Heart left ventricle (tissue), 13 donors: Measurements from ENCODE around the gene TRIP12.

Experiments used
- CTCF ChIP-seq, 12 donors: fragments of 200-600 bp; sonication (generic) in 4 of 12; IDR thresholded peaks; one replicate each; pipeline versions ENCODE4 v1.5.0 to v1.8.0; 2018 to 2022; ENCODE audit warnings: antibody characterized with exemption in 12 of 12, mild to moderate bottlenecking in 5 of 12
- POLR2A ChIP-seq, 2 donors: fragments of 450-650 bp; IDR thresholded peaks; one replicate each; pipeline ENCODE4 v1.6.1; 2017; ENCODE audit warnings: antibody characterized with exemption in 2 of 2, mild to moderate bottlenecking in 2 of 2, moderate library complexity in 2 of 2
- donor health status: ischemic (EF 13 %, LVEDD 7.1; RV severe dilation, severe dysfunction).
- donor health status: DM: no; HTN: yes; CAD: no.
- donor health status: DM: no; HTN: no; CAD: no.
- donor health status: ischemic (EF 25% LVEDD 6.9; RV normal size, moderate dysfunction).
- donor health status: ischemic (EF 25% LVEDD 5.7; RV mildly dilated, moderate dysfunction).
- donor health status: ischemic (EF 35%, LVEDD 5.7; RV mildly dilated, moderate dysfunction).
- donor health status: nonischemic (EF 11% LVEDD 7.7; RV severe dilation, severe dysfunction).
- donor health status: DM: yes; HTN: yes; CAD: no.
- donor health status: PGD.
- donor health status: ischemic (EF 29% LVEDD 5.4; RV normal size, mild dysfunction).
- donor health status: nonischemic (EF 23%, LVEDD 6.1; RV moderate dilation, normal function).

DNA sequence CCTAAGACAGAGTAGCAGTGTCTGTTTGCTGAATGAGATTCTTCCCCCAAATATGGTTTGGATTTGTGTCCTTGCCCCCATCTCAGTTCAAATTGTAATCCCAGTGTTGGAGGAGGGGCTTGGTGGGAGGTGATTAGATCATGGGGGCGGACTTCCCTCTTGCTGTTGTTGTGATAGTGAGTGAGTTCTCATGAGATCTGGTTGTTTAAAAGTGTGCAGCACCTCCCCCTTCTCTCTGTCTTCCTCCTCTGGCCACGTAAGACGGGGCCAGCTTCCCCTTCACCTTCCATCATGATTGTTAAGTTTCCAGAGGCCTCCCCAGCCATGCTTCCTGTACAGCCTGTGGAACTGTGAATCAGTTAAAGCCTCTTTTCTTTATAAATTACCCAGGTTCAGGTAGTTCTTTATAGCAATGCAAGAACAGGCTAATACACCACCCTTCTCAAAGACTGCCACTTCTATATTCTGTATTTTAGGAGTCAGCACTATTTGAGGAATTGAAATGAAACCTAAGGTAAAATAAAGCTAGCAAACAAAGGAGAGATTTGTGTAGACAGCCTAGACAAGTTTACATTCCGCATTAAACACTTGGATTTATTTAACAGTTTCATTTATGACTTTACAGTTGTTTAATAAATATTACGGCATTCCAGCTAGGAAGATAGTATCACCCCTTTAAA lies 22.1 kb upstream of the TRIP12 start:
- TF ChIP-seq CTCF (IDR thresholded peaks at IDR 0.05): no peak
- TF ChIP-seq POLR2A (IDR thresholded peaks at IDR 0.05): no peak
